GM12878 (cell line): ENCODE measurements around the gene ZNF765.

Source experiments
- CREB1 ChIP-seq: IDR thresholded peaks from 2 replicates; pipeline ENCODE4 v1.6.1; 2012; ENCODE audit warnings: low read depth, mild to moderate bottlenecking, inconsistent platforms
- CUX1 ChIP-seq: IDR thresholded peaks from 2 replicates; pipeline ENCODE4 v1.6.1; 2012; ENCODE audit warnings: improper control_type of control experiment, low read depth, low read length; ENCODE audit not compliant: insufficient replicate concordance
- ESRRA ChIP-seq: IDR thresholded peaks from 2 replicates; pipeline ENCODE4 v1.6.1; 2012; ENCODE audit warnings: mild to moderate bottlenecking, low read length, improper control_type of control experiment
- FOXK2 ChIP-seq: fragments of 450-650 bp; IDR thresholded peaks from 2 replicates; pipeline ENCODE4 v1.6.1; 2017; ENCODE audit warnings: mild to moderate bottlenecking, moderate library complexity
- HDAC6 ChIP-seq: fragments of 200-600 bp; sonication (generic); IDR thresholded peaks from one replicate; pipeline ENCODE4 v1.8.0; 2017; ENCODE audit warnings: antibody characterized with exemption; ENCODE audit not compliant: unreplicated experiment
- RAD51 ChIP-seq: fragments of 450-650 bp; IDR thresholded peaks from 2 replicates; pipeline ENCODE4 v1.6.1; 2016; ENCODE audit warnings: moderate library complexity, mild to moderate bottlenecking, inconsistent platforms
- SMAD5 ChIP-seq: IDR thresholded peaks from 2 replicates; pipeline ENCODE4 v1.6.1; 2016; ENCODE audit warnings: antibody characterized with exemption, low read depth
- SREBF2 ChIP-seq: IDR thresholded peaks from 2 replicates; pipeline ENCODE4 v1.6.1; 2012; ENCODE audit warnings: mild to moderate bottlenecking, low read length
- TBL1XR1 ChIP-seq: IDR thresholded peaks from 2 replicates; pipeline ENCODE4 v1.6.1; 2012; ENCODE audit warnings: low read depth, low read length, improper control_type of control experiment

- TF ChIP-seq RAD51 (no peak), SREBF2 (no peak), FOXK2 (no peak), ESRRA (no peak), TBL1XR1 (no peak), SMAD5 (no peak; the same call in 1 of the 2 replicates), CUX1 (no peak), CREB1 (no peak), HDAC6 (no peak)
These were observed 29.0 kb upstream of the ZNF765 start for GRCh38 chr19:53365899-53366493.
